KBM-7 (cell line): Measurements from ENCODE around the gene ROCK2.
A peak's percentile ranks its signal among the peaks of the same experiment; 100 is the strongest.
"Not testable (repeated sequence)": the region's sequence is repeated elsewhere in the genome, so short reads cannot be mapped to it uniquely, and the experiment has no call there.

Experiments used
- DNase-seq: peaks from one replicate; pipeline ENCODE4 v3.0.0-alpha.2; 2015
- in situ Hi-C: fragments of 300-500 bp; cut with MboI; formaldehyde crosslinking; loops from 2 replicates; pipeline ENCODE4 v1.14.3; 2020; ENCODE audit warnings: low sequenced_read_pairs, low pct_unique_long_range_greater_than_20kb, mixed read lengths

Gene ROCK2

GRCh38 chr2:11344956-11345677 lies 681 bp upstream of the ROCK2 start:
- peak; percentile 72 for DNase-seq
- in situ Hi-C loops = no loop called here

GRCh38 chr2:11343650-11344341 lies 640 bp downstream of the ROCK2 start:
- peak; percentile 65 for DNase-seq
- in situ Hi-C loops = no loop called here

DNA sequence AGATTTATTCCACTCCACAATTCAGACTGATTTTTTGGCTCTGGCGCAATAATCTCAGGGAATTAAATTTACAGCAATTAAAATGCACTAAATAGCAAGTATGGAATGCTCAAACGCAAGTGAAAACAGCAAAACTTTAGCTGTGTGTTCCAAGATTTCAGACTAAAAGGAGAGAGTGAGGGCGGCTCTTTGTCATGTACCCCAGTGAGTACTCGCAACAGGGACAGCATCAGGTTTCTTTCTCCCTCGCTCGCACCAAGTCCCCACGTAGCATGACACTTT lies 1.1 kb downstream of the ROCK2 start:
- in situ Hi-C loops = no loop called here
- no peak for DNase-seq

- peak; percentile 42 for DNase-seq
- in situ Hi-C loops = no loop called here
Observed at GRCh38 chr2:11342551-11343367, 1.7 kb downstream of the ROCK2 start.

DNA sequence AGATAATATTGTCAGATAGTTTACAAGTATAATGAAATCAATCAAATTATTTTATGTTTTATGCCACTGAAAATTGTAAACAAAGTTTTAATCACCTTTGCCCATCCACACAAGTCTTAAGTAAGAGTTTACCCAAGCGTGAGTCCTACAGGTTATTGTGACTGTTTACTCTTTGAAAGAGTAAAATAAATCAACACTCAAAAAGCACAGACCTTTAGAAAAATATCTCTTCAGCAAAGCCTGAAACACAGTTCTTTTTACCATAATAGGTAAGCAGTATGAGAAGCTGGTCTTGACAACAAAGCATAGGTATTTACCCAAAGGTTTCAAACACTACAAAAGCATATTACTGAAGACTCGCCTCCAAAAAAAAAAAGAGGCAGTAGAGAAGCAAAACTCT lies 3.7 kb downstream of the ROCK2 start:
- in situ Hi-C loops = no loop called here
- no peak for DNase-seq

DNA sequence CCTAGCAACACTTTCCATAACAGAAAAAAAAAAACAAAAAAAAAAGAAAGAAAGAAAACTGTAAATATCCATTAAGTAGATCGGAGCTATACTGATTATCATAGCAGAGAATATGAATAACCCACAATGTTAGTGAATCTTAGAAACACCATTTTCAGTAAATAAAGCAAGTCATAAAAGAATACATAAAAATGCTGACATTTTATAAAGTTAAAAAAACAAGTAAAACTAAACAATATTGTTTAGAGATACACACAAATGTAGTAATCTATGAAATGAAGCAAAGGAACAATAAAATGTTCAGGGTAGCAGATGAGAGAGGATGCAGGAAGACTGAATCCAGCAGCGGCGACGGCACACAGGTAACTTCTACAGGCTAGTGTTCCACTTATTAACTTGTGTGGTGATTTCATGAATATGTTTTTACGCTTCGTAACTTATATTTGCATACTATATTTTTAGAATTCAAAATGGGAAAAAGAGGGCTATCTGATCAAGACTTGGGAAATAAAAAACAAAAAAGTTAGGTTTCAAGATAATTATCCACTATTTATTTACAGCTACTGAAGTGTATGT lies 4.8 kb downstream of the ROCK2 start:
- in situ Hi-C loops = no loop called here
- no peak for DNase-seq

GRCh38 chr2:11338580-11338979 lies 5.9 kb downstream of the ROCK2 start:
- DNase-seq = no peak
- in situ Hi-C loops = no loop called here

DNA sequence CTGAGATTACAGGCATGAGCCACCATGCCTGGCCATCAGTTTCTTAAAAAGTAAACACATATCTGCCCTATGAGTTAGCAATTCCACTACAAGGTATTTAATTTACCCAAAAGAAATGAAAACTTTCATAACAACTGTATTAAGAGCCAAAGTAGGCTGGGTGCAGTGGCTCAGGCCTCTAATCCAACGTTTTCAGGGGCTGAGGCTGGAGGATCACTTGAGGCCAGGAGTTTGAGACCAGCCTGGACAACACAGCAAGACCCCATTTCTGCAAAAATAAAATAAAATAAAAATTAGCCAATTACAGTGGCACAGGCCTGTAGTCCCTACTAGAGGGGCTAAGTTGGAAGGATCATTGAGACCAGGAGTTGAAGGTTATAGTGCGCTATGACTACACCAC lies 6.5 kb downstream of the ROCK2 start:
- no peak for DNase-seq
- in situ Hi-C loops = no loop called here

- in situ Hi-C loops = no loop called here
- DNase-seq = no peak
Observed at GRCh38 chr2:11336189-11336588, 8.2 kb downstream of the ROCK2 start.

- in situ Hi-C loops = no loop called here
- DNase-seq = no peak
Observed at GRCh38 chr2:11333427-11334183, 10.8 kb downstream of the ROCK2 start.

- in situ Hi-C loops = no loop called here
- DNase-seq = no peak
Observed at GRCh38 chr2:11332596-11332995, 11.8 kb downstream of the ROCK2 start.

- DNase-seq = peak; percentile 35
Observed at GRCh38 chr2:11330457-11331142, 13.8 kb downstream of the ROCK2 start.

DNA sequence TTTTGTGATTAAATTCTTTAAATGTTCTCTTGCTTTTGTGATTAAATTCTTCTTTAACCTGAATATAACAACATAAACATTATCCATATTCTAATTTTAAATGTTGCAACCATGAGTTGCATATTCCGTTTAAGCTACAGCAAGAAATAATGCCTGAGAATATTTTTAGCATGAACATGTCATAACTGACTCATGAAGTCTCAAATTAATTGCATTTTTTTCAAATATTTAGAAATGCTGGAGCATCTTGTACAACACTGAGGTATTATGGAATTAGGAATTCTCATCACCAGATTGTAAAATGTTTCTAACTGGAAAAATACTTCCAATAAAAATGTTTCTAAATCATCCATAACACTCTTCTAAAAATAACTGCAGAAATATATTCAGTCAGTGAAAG lies 14.7 kb downstream of the ROCK2 start:
- in situ Hi-C loops = no loop called here
- DNase-seq = no peak

More at GRCh38 chr2:11330457-11331142, 13.8 kb downstream of the ROCK2 start:
- in situ Hi-C loops = no loop called here

DNA sequence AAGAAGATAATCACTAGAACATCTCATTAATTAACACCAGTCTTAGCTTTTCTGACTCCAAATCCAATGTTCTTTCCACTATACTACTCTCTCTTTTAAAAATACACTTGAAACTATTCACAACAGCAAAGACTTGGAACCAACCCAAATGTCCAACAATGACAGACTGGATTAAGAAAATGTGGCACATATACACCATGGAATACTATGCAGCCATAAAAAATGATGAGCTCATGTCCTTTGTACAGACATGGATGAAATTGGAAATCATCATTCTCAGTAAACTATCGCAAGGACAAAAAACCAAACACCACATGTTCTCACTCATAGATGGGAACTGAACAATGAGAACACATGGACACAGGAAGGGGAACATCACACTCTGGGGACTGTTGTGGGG lies 15.9 kb downstream of the ROCK2 start:
- in situ Hi-C loops, DNase-seq: not testable (repeated sequence)

DNA sequence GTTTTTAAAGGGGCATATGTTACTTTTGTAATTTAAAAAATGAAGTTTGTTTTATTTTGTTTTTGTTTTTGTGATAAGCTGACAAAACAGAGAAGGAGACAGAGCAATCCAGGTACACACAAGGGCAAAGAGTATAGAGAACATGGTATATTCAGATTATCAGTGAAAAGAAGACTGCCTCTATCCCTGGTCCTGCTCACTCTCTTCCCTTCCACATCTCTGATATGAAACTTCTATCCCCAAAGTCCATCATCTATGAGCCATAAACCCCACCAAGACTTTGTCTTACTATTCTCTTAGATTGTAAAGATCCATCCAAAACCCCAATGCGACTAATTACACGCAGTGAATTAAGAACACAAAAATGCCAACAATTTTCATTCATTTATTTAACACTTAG lies 16.6 kb downstream of the ROCK2 start:
- DNase-seq = no peak
- in situ Hi-C loops = no loop called here

DNA sequence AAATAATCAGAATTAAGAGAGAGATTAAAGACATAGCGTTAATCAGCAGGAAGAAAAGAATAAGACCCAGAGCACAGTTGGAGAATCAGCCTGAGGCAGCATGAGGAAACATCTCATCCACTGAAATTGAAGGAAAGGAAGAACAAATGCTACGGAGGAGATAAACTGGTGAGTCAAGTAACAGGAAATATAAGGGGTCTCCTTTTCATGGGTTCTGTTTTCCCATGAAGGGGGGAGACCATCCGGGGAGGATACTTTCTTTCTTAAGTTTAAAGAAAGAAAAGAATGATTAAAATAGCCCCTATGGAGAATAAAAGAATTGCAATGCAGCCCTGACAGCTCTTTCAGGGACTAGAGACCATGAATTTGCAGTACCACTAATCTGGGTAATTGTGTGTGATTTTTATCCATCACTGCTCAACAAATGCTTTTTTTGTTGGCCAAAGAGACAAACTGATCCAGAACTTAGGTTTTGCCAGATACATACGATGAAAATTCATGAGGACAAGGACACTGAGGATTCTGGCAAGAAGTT lies 17.7 kb downstream of the ROCK2 start:
- in situ Hi-C loops = no loop called here
- DNase-seq = no peak

- no peak for DNase-seq
- in situ Hi-C loops = no loop called here
Observed at GRCh38 chr2:11325961-11326676, 18.3 kb downstream of the ROCK2 start.

GRCh38 chr2:11321847-11322246 lies 22.6 kb downstream of the ROCK2 start:
- no peak for DNase-seq
- in situ Hi-C loops = no loop called here
